ENCODE measurements around the gene LY9.

Gene LY9

GRCh38 chr1:160755911-160756848, 39.8 kb upstream of the LY9 start:
- no peaks in the 10 kb centered on the region for H3K9me3 ChIP-seq (ENCODE audit: control insufficient read depth, insufficient read depth, low read length)
- H3K36me3 ChIP-seq (ENCODE audit: control insufficient read depth, insufficient read depth, low read length), result no peaks in the 10 kb centered on the region
- no peak overlapping the region for H3K4me3 ChIP-seq (ENCODE audit: low read depth, low read length)
- H3K9ac ChIP-seq (ENCODE audit: low read depth, low read length), result no peak overlapping the region
- H3K27ac ChIP-seq (ENCODE audit: low read depth, low read length), result no peak overlapping the region
- no peaks in the 10 kb centered on the region for H3K4me1 ChIP-seq (ENCODE audit: control insufficient read depth, insufficient read depth, low read length)
- H3K27me3 ChIP-seq (ENCODE audit: control insufficient read depth, insufficient read depth, low read length), result no peaks in the 10 kb centered on the region

GRCh38 chr1:160756849-160757201, 39.1 kb upstream of the LY9 start:
- Histone ChIP-seq H3K9ac (ENCODE audit: low read depth, low read length) (no peak overlapping the region), H3K4me3 (ENCODE audit: low read depth, low read length) (no peak overlapping the region), H3K27me3 (ENCODE audit: control insufficient read depth, insufficient read depth, low read length) (no peaks in the 10 kb centered on the region), H3K4me1 (ENCODE audit: control insufficient read depth, insufficient read depth, low read length) (no peaks in the 10 kb centered on the region), H3K36me3 (ENCODE audit: control insufficient read depth, insufficient read depth, low read length) (no peaks in the 10 kb centered on the region), H3K9me3 (ENCODE audit: control insufficient read depth, insufficient read depth, low read length) (no peaks in the 10 kb centered on the region), H3K27ac (ENCODE audit: low read depth, low read length) (no peak overlapping the region)

GRCh38 chr1:160758521-160758920, 37.5 kb upstream of the LY9 start:
- Histone ChIP-seq H3K27me3 (ENCODE audit: control insufficient read depth, insufficient read depth, low read length) (no peaks in the 10 kb centered on the region), H3K4me1 (ENCODE audit: control insufficient read depth, insufficient read depth, low read length) (no peaks in the 10 kb centered on the region), H3K27ac (ENCODE audit: low read depth, low read length) (no peak overlapping the region), H3K9me3 (ENCODE audit: control insufficient read depth, insufficient read depth, low read length) (no peaks in the 10 kb centered on the region), H3K4me3 (ENCODE audit: low read depth, low read length) (no peak overlapping the region), H3K9ac (ENCODE audit: low read depth, low read length) (no peak overlapping the region), H3K36me3 (ENCODE audit: control insufficient read depth, insufficient read depth, low read length) (no peaks in the 10 kb centered on the region)

GRCh38 chr1:160759740-160760139, 36.2 kb upstream of the LY9 start:
- H3K27ac ChIP-seq (ENCODE audit: low read depth, low read length), result no peak overlapping the region
- H3K36me3 ChIP-seq (ENCODE audit: control insufficient read depth, insufficient read depth, low read length), result no peaks in the 10 kb centered on the region
- no peaks in the 10 kb centered on the region for H3K9me3 ChIP-seq (ENCODE audit: control insufficient read depth, insufficient read depth, low read length)
- H3K27me3 ChIP-seq (ENCODE audit: control insufficient read depth, insufficient read depth, low read length), result no peaks in the 10 kb centered on the region
- no peak overlapping the region for H3K9ac ChIP-seq (ENCODE audit: low read depth, low read length)
- H3K4me3 ChIP-seq (ENCODE audit: low read depth, low read length), result no peak overlapping the region
- H3K4me1 ChIP-seq (ENCODE audit: control insufficient read depth, insufficient read depth, low read length), result no peaks in the 10 kb centered on the region

- no peak overlapping the region for H3K9ac ChIP-seq (ENCODE audit: low read depth, low read length)
- H3K4me1 ChIP-seq (ENCODE audit: control insufficient read depth, insufficient read depth, low read length), result no peaks in the 10 kb centered on the region
- no peak overlapping the region for H3K27ac ChIP-seq (ENCODE audit: low read depth, low read length)
- no peak overlapping the region for H3K4me3 ChIP-seq (ENCODE audit: low read depth, low read length)
- H3K27me3 ChIP-seq (ENCODE audit: control insufficient read depth, insufficient read depth, low read length), result no peaks in the 10 kb centered on the region
- no peaks in the 10 kb centered on the region for H3K9me3 ChIP-seq (ENCODE audit: control insufficient read depth, insufficient read depth, low read length)
- H3K36me3 ChIP-seq (ENCODE audit: control insufficient read depth, insufficient read depth, low read length), result no peaks in the 10 kb centered on the region
Measured at GRCh38 chr1:160761046-160761445, 34.9 kb upstream of the LY9 start.

GRCh38 chr1:160761886-160762285, 34.1 kb upstream of the LY9 start:
- no peaks in the 10 kb centered on the region for H3K9me3 ChIP-seq (ENCODE audit: control insufficient read depth, insufficient read depth, low read length)
- H3K4me3 ChIP-seq (ENCODE audit: low read depth, low read length), result no peak overlapping the region
- H3K4me1 ChIP-seq (ENCODE audit: control insufficient read depth, insufficient read depth, low read length), result no peaks in the 10 kb centered on the region
- H3K9ac ChIP-seq (ENCODE audit: low read depth, low read length), result no peak overlapping the region
- H3K36me3 ChIP-seq (ENCODE audit: control insufficient read depth, insufficient read depth, low read length), result no peaks in the 10 kb centered on the region
- H3K27ac ChIP-seq (ENCODE audit: low read depth, low read length), result no peak overlapping the region
- H3K27me3 ChIP-seq (ENCODE audit: control insufficient read depth, insufficient read depth, low read length), result no peaks in the 10 kb centered on the region

GRCh38 chr1:160763993-160764392, 32.0 kb upstream of the LY9 start:
- Histone ChIP-seq H3K36me3 (ENCODE audit: control insufficient read depth, insufficient read depth, low read length) (no peaks in the 10 kb centered on the region), H3K27me3 (ENCODE audit: control insufficient read depth, insufficient read depth, low read length) (no peaks in the 10 kb centered on the region)

GRCh38 chr1:160767395-160768294, 28.3 kb upstream of the LY9 start:
- Histone ChIP-seq H3K4me3 (ENCODE audit: low read depth, low read length) (no peak overlapping the region), H3K27ac (ENCODE audit: low read depth, low read length) (no peak overlapping the region), H3K36me3 (ENCODE audit: control insufficient read depth, insufficient read depth, low read length) (no peaks in the 10 kb centered on the region), H3K4me1 (ENCODE audit: control insufficient read depth, insufficient read depth, low read length) (no peaks in the 10 kb centered on the region), H3K9ac (ENCODE audit: low read depth, low read length) (no peak overlapping the region), H3K9me3 (ENCODE audit: control insufficient read depth, insufficient read depth, low read length) (no peaks in the 10 kb centered on the region), H3K27me3 (ENCODE audit: control insufficient read depth, insufficient read depth, low read length) (no peaks in the 10 kb centered on the region)

More at GRCh38 chr1:160763993-160764392, 32.0 kb upstream of the LY9 start:
- Histone ChIP-seq H3K27ac (ENCODE audit: low read depth, low read length) (no peak overlapping the region), H3K9ac (ENCODE audit: low read depth, low read length) (no peak overlapping the region), H3K4me1 (ENCODE audit: control insufficient read depth, insufficient read depth, low read length) (no peaks in the 10 kb centered on the region), H3K9me3 (ENCODE audit: control insufficient read depth, insufficient read depth, low read length) (no peaks in the 10 kb centered on the region), H3K4me3 (ENCODE audit: low read depth, low read length) (no peak overlapping the region)

- Histone ChIP-seq H3K27ac (ENCODE audit: low read depth, low read length) (no peak overlapping the region), H3K36me3 (ENCODE audit: control insufficient read depth, insufficient read depth, low read length) (no peaks in the 10 kb centered on the region), H3K4me3 (ENCODE audit: low read depth, low read length) (no peak overlapping the region), H3K27me3 (ENCODE audit: control insufficient read depth, insufficient read depth, low read length) (no peaks in the 10 kb centered on the region), H3K9ac (ENCODE audit: low read depth, low read length) (no peak overlapping the region), H3K4me1 (ENCODE audit: control insufficient read depth, insufficient read depth, low read length) (no peaks in the 10 kb centered on the region), H3K9me3 (ENCODE audit: control insufficient read depth, insufficient read depth, low read length) (no peaks in the 10 kb centered on the region)
Measured at GRCh38 chr1:160768295-160768657, 27.7 kb upstream of the LY9 start.

GRCh38 chr1:160772331-160772730, 23.6 kb upstream of the LY9 start:
- no peak overlapping the region for H3K27ac ChIP-seq (ENCODE audit: low read depth, low read length)

GRCh38 chr1:160773093-160773492, 22.9 kb upstream of the LY9 start:
- Histone ChIP-seq H3K36me3 (ENCODE audit: control insufficient read depth, insufficient read depth, low read length) (no peaks in the 10 kb centered on the region), H3K27ac (ENCODE audit: low read depth, low read length) (no peak overlapping the region), H3K4me1 (ENCODE audit: control insufficient read depth, insufficient read depth, low read length) (no peaks in the 10 kb centered on the region), H3K4me3 (ENCODE audit: low read depth, low read length) (no peak overlapping the region), H3K27me3 (ENCODE audit: control insufficient read depth, insufficient read depth, low read length) (no peaks in the 10 kb centered on the region), H3K9ac (ENCODE audit: low read depth, low read length) (no peak overlapping the region), H3K9me3 (ENCODE audit: control insufficient read depth, insufficient read depth, low read length) (no peaks in the 10 kb centered on the region)

More at GRCh38 chr1:160772331-160772730, 23.6 kb upstream of the LY9 start:
- no peaks in the 10 kb centered on the region for H3K9me3 ChIP-seq (ENCODE audit: control insufficient read depth, insufficient read depth, low read length)
- H3K4me3 ChIP-seq (ENCODE audit: low read depth, low read length), result no peak overlapping the region
- H3K9ac ChIP-seq (ENCODE audit: low read depth, low read length), result no peak overlapping the region
- H3K4me1 ChIP-seq (ENCODE audit: control insufficient read depth, insufficient read depth, low read length), result no peaks in the 10 kb centered on the region
- no peaks in the 10 kb centered on the region for H3K36me3 ChIP-seq (ENCODE audit: control insufficient read depth, insufficient read depth, low read length)
- no peaks in the 10 kb centered on the region for H3K27me3 ChIP-seq (ENCODE audit: control insufficient read depth, insufficient read depth, low read length)
